WERI-Rb-1 (cell line): ENCODE results near the gene SLC5A1.

Experiments used
- DNase-seq: peaks from one replicate; pipeline ENCODE4 v3.0.0-alpha.2; 2020
- H3K27ac ChIP-seq: fragments of 250-450 bp; sonication (Bioruptor Pico); 2 replicates; pipeline ENCODE4 v1.5.1; 2020; ENCODE audit warnings: mild to moderate bottlenecking, moderate library complexity
- H3K27me3 ChIP-seq: fragments of 250-450 bp; sonication (Bioruptor Pico); 2 replicates; pipeline ENCODE4 v1.5.1; 2021; ENCODE audit warnings: mild to moderate bottlenecking, low read depth, moderate library complexity; ENCODE audit not compliant: insufficient read depth, severe bottlenecking
- H3K36me3 ChIP-seq: fragments of 250-450 bp; sonication (Bioruptor Pico); 2 replicates; pipeline ENCODE4 v1.5.1; 2020; ENCODE audit warnings: mild to moderate bottlenecking, moderate library complexity
- H3K4me3 ChIP-seq: 2 replicates; pipeline ENCODE4 v1.5.1; 2011; ENCODE audit warnings: low read depth, mild to moderate bottlenecking, control low read depth, low read length
- H3K9me3 ChIP-seq: fragments of 250-450 bp; sonication (Bioruptor Pico); 2 replicates; pipeline ENCODE4 v1.5.1; 2021; ENCODE audit warnings: mild to moderate bottlenecking, moderate library complexity; ENCODE audit not compliant: severe bottlenecking
- CTCF ChIP-seq: IDR thresholded peaks from 2 replicates; pipeline ENCODE4 v1.5.1; 2011; ENCODE audit warnings: low read depth, mild to moderate bottlenecking, control low read depth, inconsistent platforms, low read length

SLC5A1 gene

DNA sequence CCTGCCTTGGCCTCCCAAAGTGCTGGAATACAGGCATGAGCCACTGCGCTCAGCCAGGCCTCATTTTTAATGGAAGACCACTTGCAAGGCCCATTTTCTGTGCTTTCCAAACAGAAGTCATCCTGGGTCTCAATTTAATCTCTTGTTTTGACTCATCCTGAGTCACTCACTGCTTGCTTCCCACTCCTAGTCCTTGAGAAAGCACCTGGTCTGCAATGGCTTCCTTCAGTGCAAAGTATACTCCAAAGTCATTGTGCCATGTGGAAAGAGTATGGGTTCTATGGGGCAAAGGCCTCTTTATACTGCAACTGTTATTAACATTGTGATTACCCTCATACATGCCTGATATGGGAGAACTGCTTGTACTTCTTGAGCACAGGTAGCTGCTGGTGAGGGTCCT is 18.3 kb upstream of the SLC5A1 start:
- TF ChIP-seq CTCF = no peak
- H3K27me3 ChIP-seq = peaks cover 25% of the 10 kb centered on the region
- no peaks in the 10 kb centered on the region for H3K9me3 ChIP-seq
- DNase-seq = no peak
- H3K4me3 ChIP-seq = no peak overlapping the region
- H3K27ac ChIP-seq = no peak overlapping the region
- no peaks in the 10 kb centered on the region for H3K36me3 ChIP-seq

DNA sequence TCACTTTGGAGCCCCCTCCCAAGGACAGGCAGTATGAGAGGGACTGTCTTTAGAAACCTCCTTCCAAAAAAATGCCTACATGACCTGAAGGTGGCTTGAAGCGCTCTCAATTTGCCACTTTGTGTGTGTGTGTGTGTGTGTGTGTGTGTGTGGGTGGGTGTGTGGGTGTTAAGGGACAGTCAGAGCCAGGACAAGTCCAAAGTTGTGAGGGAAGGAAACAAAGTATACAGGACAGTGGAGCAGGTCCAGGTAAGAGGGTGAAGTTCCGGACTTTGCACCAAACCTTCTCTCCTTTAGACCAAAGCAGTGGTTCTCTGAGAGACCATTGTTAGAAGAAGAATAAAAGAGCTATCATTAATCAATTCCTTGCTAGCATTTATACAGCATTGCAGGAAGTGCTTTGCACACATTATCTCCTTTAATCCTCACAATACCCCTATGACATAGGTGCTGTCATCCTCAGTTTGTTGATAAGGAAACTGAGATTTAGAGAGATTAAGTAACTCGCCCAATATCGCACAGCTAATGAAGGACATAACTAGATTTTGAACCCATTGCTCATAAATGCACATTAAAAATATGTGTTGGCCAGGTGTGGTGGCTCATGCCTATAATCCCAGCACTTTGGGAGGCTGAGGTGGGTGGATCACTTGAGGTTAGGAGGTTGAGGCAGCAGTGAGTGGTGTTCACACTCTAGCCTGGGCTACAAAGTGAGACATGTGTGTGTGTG is 12.4 kb upstream of the SLC5A1 start:
- no peak for TF ChIP-seq CTCF
- no peak for DNase-seq
- Histone ChIP-seq H3K9me3 (no peaks in the 10 kb centered on the region), H3K27ac (no peak overlapping the region), H3K27me3 (peaks cover 15% of the 10 kb centered on the region), H3K4me3 (no peak overlapping the region), H3K36me3 (no peaks in the 10 kb centered on the region)

DNA sequence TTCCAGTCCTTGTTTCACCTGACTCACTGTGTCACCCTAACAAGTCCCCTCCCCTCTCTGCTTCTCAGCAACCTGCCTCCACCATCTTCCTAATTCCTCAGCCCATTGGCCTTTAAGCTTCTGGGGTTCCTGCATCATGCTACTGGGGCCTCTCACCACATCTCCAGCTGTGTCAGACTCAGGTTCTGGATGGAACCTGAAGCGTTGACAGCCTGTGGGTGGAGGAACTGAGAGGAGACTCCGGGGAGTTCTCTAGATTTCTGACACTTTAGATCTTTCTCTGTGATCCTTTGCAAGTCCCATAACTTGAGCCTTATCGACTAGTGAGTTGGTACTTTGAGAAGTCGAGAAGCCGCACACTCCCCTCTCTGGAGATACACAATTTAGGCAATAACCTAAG is 11.6 kb upstream of the SLC5A1 start:
- Histone ChIP-seq H3K27me3 (peaks cover 10% of the 10 kb centered on the region), H3K9me3 (no peaks in the 10 kb centered on the region), H3K36me3 (no peaks in the 10 kb centered on the region), H3K4me3 (no peak overlapping the region), H3K27ac (no peak overlapping the region)
- no peak for TF ChIP-seq CTCF
- no peak for DNase-seq

GRCh38 chr22:32034275-32034674 is 8.8 kb upstream of the SLC5A1 start:
- no peak for TF ChIP-seq CTCF

GRCh38 chr22:32037236-32037635 is 5.8 kb upstream of the SLC5A1 start:
- Histone ChIP-seq H3K4me3 (no peak overlapping the region), H3K36me3 (no peaks in the 10 kb centered on the region), H3K27me3 (peaks cover 48% of the 10 kb centered on the region), H3K9me3 (no peaks in the 10 kb centered on the region), H3K27ac (no peak overlapping the region)
- no peak for DNase-seq
- TF ChIP-seq CTCF = no peak

More at GRCh38 chr22:32034275-32034674, 8.8 kb upstream of the SLC5A1 start:
- peaks cover 23% of the 10 kb centered on the region for H3K27me3 ChIP-seq
- DNase-seq = no peak
- H3K9me3 ChIP-seq = no peaks in the 10 kb centered on the region
- no peak overlapping the region for H3K4me3 ChIP-seq
- no peaks in the 10 kb centered on the region for H3K36me3 ChIP-seq
- H3K27ac ChIP-seq = no peak overlapping the region
